ENCODE results near the gene TMA7. TPM values are rescaled to one million over a fixed set of nuclear protein-coding genes. Genes with fewer than 3 reads are reported as not detected.
A peak's percentile ranks its signal among the peaks of the same experiment; 100 is the strongest.

Gene TMA7
- total RNA-seq, 2 donors from 2014 or later: 290 to 326 TPM

- TF ChIP-seq CTCF (conservative IDR thresholded peaks at IDR 0.05): no peak
- no peak for DNase-seq
- no peaks in the 10 kb centered on the region for H3K27me3 Mint-ChIP-seq (ENCODE audit: insufficient read depth)
- H3K27ac Mint-ChIP-seq: no peak overlapping the region
- peaks cover 25% of the 10 kb centered on the region for H3K36me3 ChIP-seq (ENCODE audit: control insufficient read depth, insufficient read depth, low read length)
- no peaks in the 10 kb centered on the region for H3K4me1 ChIP-seq (ENCODE audit: control insufficient read depth, insufficient read depth, low read length)
- H3K4me1 Mint-ChIP-seq: no peaks in the 10 kb centered on the region
- no peaks in the 10 kb centered on the region for H3K27me3 ChIP-seq (ENCODE audit: control insufficient read depth, insufficient read depth, low read length, poor library complexity, severe bottlenecking)
- no peak overlapping the region for H3K4me3 ChIP-seq (ENCODE audit: low read length)
- no peak overlapping the region for H3K27ac ChIP-seq (ENCODE audit: low read depth, low read length)
- H3K9me3 ChIP-seq (ENCODE audit: control insufficient read depth, low read length): no peaks in the 10 kb centered on the region
- WGBS, 2 experiments (ENCODE audit: insufficient coverage in 1 of 2, insufficient read length in 1 of 2): 94 to 100% methylated on average over 8 to 17 of the region's 17 CpGs
- no peaks in the 10 kb centered on the region for H3K9me3 Mint-ChIP-seq
- H3K9ac ChIP-seq (ENCODE audit: extremely low read depth, low read length, poor library complexity, severe bottlenecking): no peak overlapping the region
- H3K4me3 Mint-ChIP-seq: no peak overlapping the region
- peaks cover 50% of the 10 kb centered on the region for H3K36me3 Mint-ChIP-seq (ENCODE audit: low read depth)
Measured at GRCh38 chr3:48419597-48419996, 20.5 kb upstream of the TMA7 start.

DNA sequence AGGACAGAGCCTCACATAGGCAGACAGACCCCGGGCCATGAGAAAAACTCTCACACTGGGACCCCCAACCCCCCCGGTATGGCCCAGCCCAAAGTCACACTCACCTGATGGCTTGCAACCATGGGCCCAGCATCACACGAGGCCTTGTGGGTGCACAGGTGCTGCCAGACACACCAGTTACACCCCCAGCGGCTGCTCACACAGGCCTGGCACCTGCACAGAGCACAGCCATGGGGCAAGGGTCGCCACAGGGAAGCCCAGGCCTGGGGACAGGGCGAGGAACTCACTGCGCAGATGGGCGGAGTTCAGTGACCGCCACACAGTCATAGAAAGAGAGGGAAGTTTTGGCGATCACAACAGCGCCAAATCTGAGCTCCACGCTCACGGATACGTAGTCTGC, 19.5 kb upstream of the TMA7 start:
- 95 to 97% methylated on average over 14 of the region's 14 CpGs for WGBS, 2 experiments (ENCODE audit: insufficient coverage in 1 of 2, insufficient read length in 1 of 2)
- Histone ChIP-seq H3K9me3 (ENCODE audit: control insufficient read depth, low read length) (no peaks in the 10 kb centered on the region), H3K27me3 (ENCODE audit: control insufficient read depth, insufficient read depth, low read length, poor library complexity, severe bottlenecking) (no peaks in the 10 kb centered on the region), H3K36me3 (ENCODE audit: control insufficient read depth, insufficient read depth, low read length) (peaks cover 16% of the 10 kb centered on the region), H3K9ac (ENCODE audit: extremely low read depth, low read length, poor library complexity, severe bottlenecking) (no peak overlapping the region), H3K27ac (ENCODE audit: low read depth, low read length) (no peak overlapping the region), H3K4me3 (ENCODE audit: low read length) (no peak overlapping the region), H3K4me1 (ENCODE audit: control insufficient read depth, insufficient read depth, low read length) (no peaks in the 10 kb centered on the region)
- peaks cover 6% of the 10 kb centered on the region for H3K4me1 Mint-ChIP-seq
- H3K36me3 Mint-ChIP-seq (ENCODE audit: low read depth): peaks cover 44% of the 10 kb centered on the region
- TF ChIP-seq CTCF (conservative IDR thresholded peaks at IDR 0.05): no peak
- no peaks in the 10 kb centered on the region for H3K9me3 Mint-ChIP-seq
- no peak overlapping the region for H3K4me3 Mint-ChIP-seq
- DNase-seq: no peak
- H3K27me3 Mint-ChIP-seq (ENCODE audit: insufficient read depth): no peaks in the 10 kb centered on the region
- H3K27ac Mint-ChIP-seq: peak overlapping the region; percentile 7

DNA sequence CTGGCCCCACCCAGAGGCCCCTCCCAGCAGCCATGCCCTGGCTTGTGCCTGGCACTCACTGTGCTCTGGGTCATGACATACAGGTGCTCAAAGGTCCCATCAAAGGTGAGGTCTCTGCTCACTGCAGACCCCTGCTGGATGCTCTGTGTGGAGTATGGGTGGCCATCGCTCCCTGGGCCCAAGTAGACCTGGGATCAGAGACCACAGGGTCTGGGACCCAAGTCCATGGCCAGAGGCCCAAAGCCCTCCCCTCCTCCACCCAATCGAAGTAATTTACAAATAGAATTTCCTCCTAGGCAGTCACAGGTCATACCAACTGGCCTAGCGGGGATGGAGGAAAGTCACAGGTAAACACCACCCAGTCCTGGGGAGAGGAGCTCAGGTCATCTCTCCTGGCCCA, 17.8 kb upstream of the TMA7 start:
- Histone ChIP-seq H3K9me3 (ENCODE audit: control insufficient read depth, low read length) (no peaks in the 10 kb centered on the region), H3K4me1 (ENCODE audit: control insufficient read depth, insufficient read depth, low read length) (no peaks in the 10 kb centered on the region), H3K27me3 (ENCODE audit: control insufficient read depth, insufficient read depth, low read length, poor library complexity, severe bottlenecking) (no peaks in the 10 kb centered on the region), H3K36me3 (ENCODE audit: control insufficient read depth, insufficient read depth, low read length) (peaks cover 8% of the 10 kb centered on the region), H3K9ac (ENCODE audit: extremely low read depth, low read length, poor library complexity, severe bottlenecking) (no peak overlapping the region), H3K4me3 (ENCODE audit: low read length) (no peak overlapping the region), H3K27ac (ENCODE audit: low read depth, low read length) (no peak overlapping the region)
- no peaks in the 10 kb centered on the region for H3K27me3 Mint-ChIP-seq (ENCODE audit: insufficient read depth)
- H3K4me1 Mint-ChIP-seq: peaks cover 18% of the 10 kb centered on the region
- no peak overlapping the region for H3K4me3 Mint-ChIP-seq
- peak; percentile 69 for DNase-seq
- H3K9me3 Mint-ChIP-seq: no peaks in the 10 kb centered on the region
- WGBS, 2 experiments (ENCODE audit: insufficient coverage in 1 of 2, insufficient read length in 1 of 2): 89% methylated on average over 3 of the region's 3 CpGs; no CpG with 5 or more reads in 1 of the 2 experiments
- H3K36me3 Mint-ChIP-seq (ENCODE audit: low read depth): peaks cover 30% of the 10 kb centered on the region
- peak; percentile 67 for TF ChIP-seq CTCF (conservative IDR thresholded peaks at IDR 0.05)
- H3K27ac Mint-ChIP-seq: no peak overlapping the region

Measured in endodermal cell (in vitro differentiated cells).